Thyroid gland (tissue), 4 donors: Measurements from ENCODE around the gene SETD4. TPM values are rescaled to one million over a fixed set of nuclear protein-coding genes. Genes with fewer than 3 reads are reported as not detected.

ENCODE experiments used
- DNase-seq, 2 donors: peaks; one replicate each; pipeline ENCODE4 v3.0.0-alpha.2; 2019
- H3K27ac ChIP-seq, 3 donors: fragments of 200-600 bp; sonication (generic); 1 replicate in 2 of 3; 2 replicates in 1 of 3; pipeline ENCODE4 v1.5.1; 2016 to 2019; ENCODE audit warnings: mild to moderate bottlenecking in 1 of 3, moderate library complexity in 1 of 3
- H3K27me3 ChIP-seq: fragments of 200-600 bp; sonication (generic); one replicate; pipeline ENCODE4 v1.5.1; 2019
- H3K36me3 ChIP-seq, 2 donors: fragments of 200-600 bp; sonication (generic); one replicate each; pipeline ENCODE4 v1.5.1; 2016 to 2019
- H3K4me1 ChIP-seq, 2 donors: fragments of 200-600 bp; sonication (generic); one replicate each; pipeline ENCODE4 v1.5.1; 2017 to 2019
- H3K4me3 ChIP-seq, 3 donors: fragments of 200-600 bp; sonication (generic); replicated peaks in 1 of 3; 1 replicate in 2 of 3; 2 replicates in 1 of 3; pipeline ENCODE4 v1.5.1; 2016; ENCODE audit warnings: mild to moderate bottlenecking in 1 of 3
- H3K9me3 ChIP-seq: fragments of 200-600 bp; sonication (generic); one replicate; pipeline ENCODE4 v1.5.1; 2017
- CTCF ChIP-seq, 6 experiments: fragments of 200-600 bp in 3 of 6; fragments of 450-650 bp in 3 of 6; sonication (generic) in 3 of 6; IDR thresholded peaks; one replicate each; pipeline ENCODE4 v1.5.1; 2016 to 2019; ENCODE audit warnings: antibody characterized with exemption in 6 of 6, mild to moderate bottlenecking in 2 of 6, inconsistent platforms in 1 of 6, moderate library complexity in 1 of 6
- POLR2A ChIP-seq, 2 donors: fragments of 450-650 bp; IDR thresholded peaks; one replicate each; pipeline ENCODE4 v1.6.1; 2017; ENCODE audit warnings: antibody characterized with exemption in 2 of 2, mild to moderate bottlenecking in 2 of 2, moderate library complexity in 1 of 2
- WGBS, 2 donors: methylation state at CpG; one replicate each; pipeline ENCODE4 v1.1.5; 2017; 5-methylcytosine and 5-hydroxymethylcytosine counted together
- intact Hi-C: fragments of 100-400 bp; cut with DNase I; formaldehyde crosslinking; loops from one replicate; pipeline ENCODE4 v1.15.1; 2023
- small RNA-seq: library from RNA; depleted of rRNA; stranded (forward); fragments of <200 nt; gene quantifications from one replicate; pipeline ENCODE3, GENCODE V24; 2016
- total RNA-seq, 4 donors: library from RNA; depleted of rRNA; stranded (reverse); fragments of >200 nt; gene quantifications; one replicate each; pipeline ENCODE4 v1.2.3, GENCODE V29; 2016

Gene SETD4
- total RNA-seq, 4 donors from 2014 or later: 25.9 to 33.1 (median 29.7) TPM

DNA sequence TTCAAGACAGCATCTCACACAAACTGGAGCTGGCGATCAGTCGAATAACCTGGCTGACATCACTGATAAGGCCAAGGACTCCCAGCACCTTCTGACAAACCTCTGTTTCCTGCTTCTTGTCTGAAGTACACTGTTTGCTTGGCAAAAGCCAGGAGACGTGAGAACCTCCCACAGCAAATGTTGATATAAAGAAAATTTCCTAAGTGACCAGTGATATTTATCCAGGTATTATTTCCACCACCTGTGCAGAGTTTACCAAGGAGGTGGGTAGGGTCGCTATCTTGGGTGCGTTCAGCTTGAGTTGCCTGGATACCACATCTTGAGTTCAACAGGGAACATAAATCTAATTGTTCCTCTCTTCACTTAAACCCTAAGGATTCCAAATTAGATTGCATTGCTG is 72.9 kb downstream of the SETD4 start:
- H3K4me3 ChIP-seq: no peak overlapping the region
- no peak for DNase-seq
- no peaks in the 10 kb centered on the region for H3K4me1 ChIP-seq
- H3K27me3 ChIP-seq: no peaks in the 10 kb centered on the region
- H3K9me3 ChIP-seq: no peaks in the 10 kb centered on the region
- whole genome bisulfite sequencing, 2 donors: 69 to 78% methylated on average over 5 of the region's 5 CpGs
- TF ChIP-seq POLR2A (IDR thresholded peaks at IDR 0.05) (no peak), CTCF (IDR thresholded peaks at IDR 0.05) (no peak)
- intact Hi-C loops: no loop called here
- H3K27ac ChIP-seq: no peak overlapping the region
- no peaks in the 10 kb centered on the region for H3K36me3 ChIP-seq

GRCh38 chr21:35984654-35985361 is 75.5 kb downstream of the SETD4 start:
- no peaks in the 10 kb centered on the region for H3K27me3 ChIP-seq
- H3K27ac ChIP-seq: no peak overlapping the region
- H3K9me3 ChIP-seq: no peaks in the 10 kb centered on the region
- no peaks in the 10 kb centered on the region for H3K4me1 ChIP-seq
- no peak for DNase-seq
- no peak overlapping the region for H3K4me3 ChIP-seq
- H3K36me3 ChIP-seq: no peaks in the 10 kb centered on the region
- 56 to 71% methylated on average over 11 of the region's 11 CpGs for WGBS, 2 donors
- intact Hi-C loops: no loop called here
- TF ChIP-seq POLR2A (IDR thresholded peaks at IDR 0.05) (no peak), CTCF (IDR thresholded peaks at IDR 0.05) (no peak)

Small RNA genes within 50 kb of the gene (small RNA-seq; reads per million reads assigned to genes)
- not detected for gene RNU6-992P

Other genes starting within 250 kb of the SETD4 start
- 100 to 1,000 TPM; 206 to 600 (median 418) TPM for gene CBR1, start 9.5 kb upstream of the SETD4 start, total RNA-seq
- 10 to 100 TPM in 1 of 4 donors, 1 to 10 TPM in 3; 5.0 to 23.6 (median 6.5) TPM for gene CBR3, start 74.6 kb upstream of the SETD4 start, total RNA-seq
- 10 to 100 TPM; 15.9 to 28.1 (median 20.4) TPM for gene DOP1B, start 96.3 kb upstream of the SETD4 start, total RNA-seq